Measurements from ENCODE around the gene TOR1A. TPM values are rescaled to one million over a fixed set of nuclear protein-coding genes. Genes with fewer than 3 reads are reported as not detected.

The TOR1A gene
- total RNA-seq, 4 donors from 2014 or later, result 33.7 to 61.4 (median 47.2) TPM

DNA sequence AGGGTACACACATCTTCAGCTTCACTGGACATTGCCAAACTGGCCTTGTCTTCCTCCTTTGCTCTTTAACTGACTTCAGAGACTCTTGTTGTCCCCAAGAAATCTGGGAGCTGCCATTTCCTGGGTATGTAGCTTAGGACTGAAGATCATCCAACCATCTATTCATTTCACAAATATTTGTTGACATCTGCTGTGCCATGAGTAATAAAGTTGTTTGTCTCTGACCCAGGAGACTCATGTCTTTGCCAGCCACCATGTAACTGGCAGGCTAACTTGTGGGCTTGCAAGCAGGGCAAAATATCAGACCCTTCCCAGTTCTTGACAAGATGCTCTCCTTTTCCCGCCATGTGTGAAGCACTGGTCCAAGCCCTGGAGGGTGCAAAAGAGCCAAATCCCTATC lies 38.1 kb downstream of the TOR1A start:
- TF ChIP-seq, protein P1, sequence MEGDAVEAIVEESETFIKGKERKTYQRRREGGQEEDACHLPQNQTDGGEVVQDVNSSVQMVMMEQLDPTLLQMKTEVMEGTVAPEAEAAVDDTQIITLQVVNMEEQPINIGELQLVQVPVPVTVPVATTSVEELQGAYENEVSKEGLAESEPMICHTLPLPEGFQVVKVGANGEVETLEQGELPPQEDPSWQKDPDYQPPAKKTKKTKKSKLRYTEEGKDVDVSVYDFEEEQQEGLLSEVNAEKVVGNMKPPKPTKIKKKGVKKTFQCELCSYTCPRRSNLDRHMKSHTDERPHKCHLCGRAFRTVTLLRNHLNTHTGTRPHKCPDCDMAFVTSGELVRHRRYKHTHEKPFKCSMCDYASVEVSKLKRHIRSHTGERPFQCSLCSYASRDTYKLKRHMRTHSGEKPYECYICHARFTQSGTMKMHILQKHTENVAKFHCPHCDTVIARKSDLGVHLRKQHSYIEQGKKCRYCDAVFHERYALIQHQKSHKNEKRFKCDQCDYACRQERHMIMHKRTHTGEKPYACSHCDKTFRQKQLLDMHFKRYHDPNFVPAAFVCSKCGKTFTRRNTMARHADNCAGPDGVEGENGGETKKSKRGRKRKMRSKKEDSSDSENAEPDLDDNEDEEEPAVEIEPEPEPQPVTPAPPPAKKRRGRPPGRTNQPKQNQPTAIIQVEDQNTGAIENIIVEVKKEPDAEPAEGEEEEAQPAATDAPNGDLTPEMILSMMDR (IDR thresholded peaks at IDR 0.05; ENCODE audit: low read depth), result no peak

DNA sequence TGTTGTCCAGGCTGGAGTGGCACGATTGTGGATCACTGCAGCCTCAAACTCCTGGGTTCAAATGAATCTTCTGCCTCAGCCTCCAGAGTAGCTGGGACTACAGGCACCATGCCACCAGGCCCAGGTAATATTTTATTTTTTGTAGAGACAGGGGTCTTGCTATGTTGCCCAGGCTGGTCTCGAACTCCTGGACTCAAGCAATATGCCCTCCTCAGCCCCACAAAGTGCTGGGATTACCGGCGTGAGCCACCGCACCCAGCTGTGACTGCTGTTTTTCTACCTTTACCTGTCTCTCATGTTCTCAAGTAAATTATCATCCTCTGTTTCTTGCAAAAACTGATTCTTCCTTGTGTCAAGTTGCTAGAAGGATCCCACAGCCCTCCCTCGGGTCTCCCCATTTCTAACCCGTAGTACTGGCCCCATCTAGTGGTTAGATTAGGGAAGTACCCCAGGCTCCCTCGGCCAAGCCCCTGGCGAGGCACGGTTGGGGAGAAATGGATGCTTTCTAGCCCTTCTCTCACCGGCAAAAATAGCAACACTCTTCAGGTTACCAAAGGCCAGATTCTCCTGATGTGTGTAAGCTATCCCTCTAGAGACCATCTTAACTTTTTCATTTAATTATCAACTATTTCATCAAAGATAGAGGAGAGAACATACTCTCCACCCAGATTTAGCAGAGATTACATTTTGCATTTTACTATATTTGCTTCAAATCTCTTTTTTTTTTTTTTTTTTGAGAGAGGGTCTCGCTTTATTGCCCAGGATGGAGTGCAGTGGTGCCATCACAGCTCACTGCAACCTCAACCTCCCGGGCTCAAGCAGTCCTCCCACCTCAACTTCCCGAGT lies 40.2 kb downstream of the TOR1A start:
- TF ChIP-seq, protein P1 (IDR thresholded peaks at IDR 0.05; ENCODE audit: low read depth), result no peak

DNA sequence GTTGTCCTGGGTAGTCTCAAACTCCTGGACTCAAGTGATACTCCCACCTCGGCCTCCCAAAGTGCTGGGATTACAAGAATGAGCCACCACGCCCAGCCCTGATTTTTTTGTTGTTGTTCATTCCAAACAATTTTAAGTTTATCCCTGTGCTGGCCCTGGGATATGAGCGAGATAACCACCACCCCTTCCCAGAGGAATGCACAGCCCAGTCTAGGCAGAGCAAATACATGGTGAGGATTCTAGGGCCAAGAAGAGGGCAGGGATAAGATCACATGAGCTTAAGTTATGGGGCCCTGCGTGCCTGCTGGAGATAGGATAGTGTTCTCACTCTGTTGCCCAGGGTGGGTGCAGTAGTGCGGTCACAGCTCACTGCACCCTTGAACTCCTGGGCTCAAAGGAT lies 42.0 kb downstream of the TOR1A start:
- TF ChIP-seq, protein P1 (IDR thresholded peaks at IDR 0.05; ENCODE audit: low read depth), result no peak

DNA sequence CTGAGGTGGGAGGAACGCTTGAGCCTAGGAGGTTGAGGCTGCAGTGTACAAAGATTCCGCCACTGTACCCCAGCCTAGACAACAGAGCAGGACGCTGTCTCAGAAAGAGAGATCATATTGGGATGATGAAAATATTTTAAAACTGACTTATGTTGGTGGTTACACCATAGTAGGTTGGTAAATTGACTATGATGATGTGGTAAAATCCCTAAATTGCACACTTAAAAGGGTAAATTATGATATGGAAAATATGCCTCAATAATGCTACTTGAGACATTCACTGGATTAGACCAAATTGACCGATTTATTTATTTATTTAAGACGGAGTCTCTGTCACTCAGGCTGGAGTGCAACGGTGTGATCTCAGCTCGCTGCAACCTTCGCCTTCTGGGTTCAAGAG lies 42.8 kb downstream of the TOR1A start:
- TF ChIP-seq, protein P1 (IDR thresholded peaks at IDR 0.05; ENCODE audit: low read depth), result no peak

DNA sequence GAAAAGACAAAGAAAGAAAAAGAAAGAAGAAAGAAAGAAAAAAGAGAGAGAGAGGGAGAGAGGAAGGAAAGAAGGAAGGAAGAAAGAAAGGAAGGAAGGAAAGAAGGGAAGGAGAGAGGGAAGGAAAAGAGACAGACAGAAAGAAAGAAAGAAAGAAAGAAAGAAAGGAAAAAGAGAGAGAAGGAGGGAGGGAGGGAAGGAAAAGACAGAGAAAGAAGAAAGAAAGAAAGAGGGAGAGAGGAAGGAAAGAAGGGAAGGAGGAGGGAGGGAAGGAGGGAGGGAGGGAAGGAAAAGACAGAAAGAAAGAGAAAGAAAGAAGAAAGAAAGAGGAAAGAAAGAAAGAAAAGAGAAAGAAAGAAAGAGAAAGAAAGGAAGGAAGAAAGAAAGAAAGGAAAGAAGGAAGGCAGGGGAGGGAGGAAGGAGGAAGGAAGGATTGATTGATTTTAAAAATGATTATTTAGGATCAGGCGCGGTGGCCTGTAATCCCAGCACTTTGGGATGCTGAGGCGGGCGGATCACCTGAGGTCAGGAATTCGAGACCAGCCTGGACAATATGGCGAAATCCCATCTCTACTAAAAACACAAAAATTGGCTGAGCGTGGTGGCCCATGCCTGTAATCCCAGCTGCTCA lies 44.3 kb downstream of the TOR1A start:
- TF ChIP-seq, protein P1 (IDR thresholded peaks at IDR 0.05; ENCODE audit: low read depth), result no peak

DNA sequence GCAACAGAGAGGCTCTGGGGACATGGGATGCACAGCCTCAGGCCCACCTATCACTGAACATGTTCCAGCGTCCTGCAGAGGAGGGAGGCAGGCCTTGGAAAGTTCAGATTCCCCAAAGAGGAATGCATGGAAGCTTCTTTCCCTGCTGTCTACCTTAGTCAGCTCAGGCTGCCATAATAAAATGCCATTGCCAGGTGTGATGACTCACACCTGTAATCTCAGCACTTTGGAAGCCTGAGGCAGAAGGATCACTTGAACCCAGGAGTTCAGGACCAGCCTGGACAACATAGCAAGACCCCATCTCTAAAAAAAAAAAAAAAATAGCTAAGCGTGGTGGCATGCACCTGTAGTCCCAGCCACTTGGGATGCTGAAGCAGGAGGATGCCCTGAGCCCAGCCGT lies 45.5 kb downstream of the TOR1A start:
- TF ChIP-seq, protein P1 (IDR thresholded peaks at IDR 0.05; ENCODE audit: low read depth), result no peak

DNA sequence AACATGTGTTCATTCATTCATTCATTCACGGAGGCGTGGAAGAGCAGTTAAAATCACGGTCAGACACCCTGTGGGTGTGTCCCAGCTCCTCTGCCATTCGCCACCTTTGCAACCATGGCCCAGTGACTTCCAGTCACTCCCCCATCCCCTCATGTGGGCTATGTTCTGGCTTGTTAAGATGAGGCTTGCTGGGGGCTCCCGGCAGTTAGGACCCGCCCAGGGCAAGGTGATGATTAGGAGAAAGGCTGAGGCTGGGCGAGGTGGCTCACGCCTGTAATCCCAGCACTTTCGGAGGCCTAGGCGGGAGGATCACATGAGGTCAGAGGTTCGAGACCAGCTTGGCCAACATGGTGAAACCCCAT lies 46.2 kb downstream of the TOR1A start:
- TF ChIP-seq, protein P1 (IDR thresholded peaks at IDR 0.05; ENCODE audit: low read depth), result no peak
